RCC 7860 (cell line): Measurements from ENCODE around the gene DTX2.
"Not testable (repeated sequence)": the region's sequence is repeated elsewhere in the genome, so short reads cannot be mapped to it uniquely, and the experiment has no call there.

ENCODE experiments used
- DNase-seq: peaks from one replicate; pipeline ENCODE4 v3.0.0-alpha.2; 2015; ENCODE audit warnings: low spot score
- FAIRE-seq: peaks from 2 replicates; lab custom pipeline; 2012; peaks lifted over from hg19 to GRCh38; lab: Jason Lieb, UNC

DTX2 gene

DNA sequence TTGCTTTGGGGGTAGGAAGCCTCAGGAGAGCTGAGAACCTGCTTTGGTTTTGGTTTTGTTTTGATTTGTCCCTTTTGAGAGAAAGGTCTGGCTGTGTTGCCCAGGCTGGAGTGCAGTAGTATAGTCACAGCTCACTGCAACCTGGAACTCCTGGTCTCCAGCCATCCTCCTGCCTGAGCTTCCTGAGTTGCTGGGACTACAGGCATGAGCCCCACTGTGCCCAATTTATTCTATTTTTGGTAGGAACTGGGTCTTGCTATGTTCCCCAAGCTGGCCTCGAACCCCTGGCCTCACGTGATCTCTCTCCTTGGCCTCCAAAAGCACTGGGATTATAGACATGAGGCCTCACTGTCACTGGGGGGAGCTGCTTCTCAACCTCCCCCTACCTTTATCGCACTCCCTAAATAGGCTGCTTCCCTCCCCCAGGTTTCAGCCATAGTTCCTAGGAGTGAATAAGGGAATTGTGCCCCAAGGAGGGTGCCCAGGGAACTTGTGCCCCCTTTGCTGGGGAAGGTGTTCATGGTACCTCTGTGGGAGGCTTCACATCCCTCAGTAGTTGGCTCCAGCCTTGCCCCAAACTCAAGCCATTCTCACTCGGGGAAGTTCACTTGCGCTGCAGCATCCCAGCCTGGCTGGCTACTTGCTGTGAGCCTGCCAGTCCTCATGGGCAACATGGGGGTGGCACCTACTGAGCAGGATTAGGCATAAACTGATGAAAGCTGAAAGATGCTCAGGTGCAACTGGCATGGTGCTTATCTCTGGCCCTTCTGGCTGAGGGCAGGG, 18.7 kb upstream of the DTX2 start:
- not testable (repeated sequence) for FAIRE-seq, DNase-seq

DNA sequence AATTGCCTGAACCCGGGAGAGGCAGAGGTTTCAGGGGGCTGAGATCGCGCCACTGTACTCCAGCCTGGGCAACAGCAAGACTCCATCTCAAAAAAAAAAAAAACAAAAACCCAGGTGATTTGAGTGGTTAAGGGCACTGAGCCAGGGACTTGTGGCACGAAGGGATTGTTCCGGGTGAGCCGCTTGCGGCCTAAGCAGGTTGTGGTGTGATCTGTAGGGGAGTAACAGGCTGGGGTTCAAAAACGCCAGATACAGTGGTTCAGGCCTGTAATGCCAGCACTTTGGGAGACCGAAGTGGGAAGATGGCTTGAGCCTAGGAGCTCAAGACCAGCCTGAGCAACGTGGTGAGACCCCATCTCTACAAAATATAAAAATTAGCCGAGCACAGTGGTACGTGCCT, 17.7 kb upstream of the DTX2 start:
- FAIRE-seq, result peak; percentile 91
- DNase-seq, result not testable (repeated sequence)

DNA sequence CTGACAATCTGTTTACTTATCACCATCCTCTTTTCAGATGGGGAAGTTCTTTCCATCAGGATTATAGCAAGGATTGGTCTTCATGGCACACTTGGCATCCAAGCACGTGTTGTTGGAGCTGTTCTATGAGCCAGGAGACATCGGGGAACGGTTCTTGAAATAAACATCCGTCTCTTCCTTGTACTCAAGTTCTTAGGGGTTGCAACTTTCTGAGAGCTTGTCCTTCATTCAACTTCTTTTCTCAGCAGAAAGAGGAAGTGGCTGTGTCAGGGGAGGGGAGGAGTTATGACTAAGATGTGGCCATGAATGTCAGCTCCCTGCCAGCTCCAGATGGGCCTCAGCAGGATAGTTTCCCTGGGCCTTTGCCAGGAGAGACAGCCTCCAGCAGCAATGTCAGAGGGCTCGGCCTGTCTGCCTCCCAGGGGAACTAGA, 15.9 kb upstream of the DTX2 start:
- FAIRE-seq, result peak; percentile 98
- DNase-seq, result peak; percentile 75

DNA sequence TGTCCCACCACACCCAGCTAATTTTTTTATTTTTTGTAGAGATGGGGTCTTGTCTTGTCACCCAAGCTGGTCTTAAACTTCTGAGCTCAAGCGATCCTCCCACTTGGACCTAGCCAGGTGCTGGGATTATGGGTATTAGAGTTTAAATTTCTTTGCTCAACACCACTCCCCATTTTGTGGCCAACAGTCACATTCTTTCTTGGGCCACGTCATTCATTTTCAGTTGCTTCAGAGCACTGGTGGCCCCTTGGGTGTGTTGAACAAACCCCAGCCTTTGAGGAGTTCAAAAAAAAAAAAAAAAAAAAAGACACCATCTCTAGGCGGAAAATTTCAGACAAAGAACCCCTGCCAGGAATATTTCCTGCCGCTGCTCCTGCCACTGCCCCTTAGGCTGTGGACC, 4.5 kb upstream of the DTX2 start:
- DNase-seq, result not testable (repeated sequence)
- peak; percentile 87 for FAIRE-seq

DNA sequence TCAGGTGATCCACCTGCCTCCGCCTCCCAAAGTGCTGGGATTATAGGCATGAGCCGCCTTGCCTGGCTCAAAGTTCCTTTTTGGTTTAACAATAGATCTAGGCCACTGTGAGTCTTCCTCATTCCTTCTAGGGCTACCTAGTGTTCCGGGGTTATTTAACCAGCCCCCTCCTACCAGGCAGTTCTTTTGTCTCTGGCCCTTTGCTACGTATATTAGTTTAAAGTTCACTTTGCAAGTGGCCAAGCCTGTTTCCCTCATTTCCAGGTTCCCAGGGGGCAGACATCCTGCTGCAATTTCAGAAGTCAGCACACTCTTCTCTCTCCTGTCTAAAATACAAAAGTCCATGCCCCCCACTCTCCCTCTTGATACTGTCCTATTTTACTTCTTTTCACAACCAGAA, 3.0 kb upstream of the DTX2 start:
- DNase-seq, FAIRE-seq: not testable (repeated sequence)

DNA sequence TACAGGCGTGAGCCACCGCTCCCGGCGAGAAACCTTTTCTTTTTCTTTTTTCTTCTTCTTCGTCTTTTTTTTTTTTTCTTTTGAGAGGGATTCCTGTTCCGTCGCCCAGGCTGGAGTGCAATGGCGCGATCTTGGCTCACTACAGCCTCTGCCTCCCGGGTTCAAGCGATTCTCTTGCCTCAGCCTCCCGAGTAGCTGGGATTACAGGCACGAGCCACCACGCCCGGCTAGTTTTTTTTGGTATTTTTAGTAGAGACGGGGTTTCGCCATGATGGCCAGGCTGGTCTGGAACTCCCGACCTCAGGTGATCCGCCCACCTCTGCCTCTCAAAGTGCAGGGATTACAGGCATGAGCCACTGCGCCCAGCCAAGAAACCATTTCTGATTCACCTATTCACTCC, 742 bp upstream of the DTX2 start:
- not testable (repeated sequence) for DNase-seq, FAIRE-seq

DNA sequence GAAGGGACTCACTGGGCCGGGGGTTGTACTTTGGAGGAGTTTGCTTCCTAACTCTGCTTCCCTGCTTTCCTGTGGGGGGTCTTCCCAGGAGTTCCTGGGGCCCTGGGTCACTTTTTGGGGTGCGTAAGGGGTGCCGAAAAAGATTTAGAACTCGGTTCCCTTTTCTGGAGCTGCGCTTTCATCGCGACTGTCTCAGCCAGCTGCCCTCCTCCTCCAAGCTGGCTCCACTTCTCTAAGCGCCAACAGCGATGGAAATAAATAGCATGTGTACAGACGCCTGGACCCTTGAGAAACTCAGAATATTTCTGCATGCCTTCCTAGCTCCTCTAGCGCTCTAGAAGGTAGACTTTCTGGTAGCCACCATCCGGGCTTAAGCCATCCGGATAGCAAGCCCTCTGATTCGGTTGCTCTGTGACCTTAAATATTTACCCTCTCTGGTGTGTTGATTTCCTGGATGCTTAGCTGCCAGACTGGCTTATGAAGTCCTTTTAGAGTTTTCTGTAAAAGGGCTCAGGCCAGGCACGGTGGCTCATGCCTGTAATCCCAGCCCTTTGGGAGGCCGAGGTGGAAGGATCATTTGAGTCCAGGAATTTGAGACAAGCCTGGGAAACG, 868 bp downstream of the DTX2 start:
- FAIRE-seq, DNase-seq: not testable (repeated sequence)

DNA sequence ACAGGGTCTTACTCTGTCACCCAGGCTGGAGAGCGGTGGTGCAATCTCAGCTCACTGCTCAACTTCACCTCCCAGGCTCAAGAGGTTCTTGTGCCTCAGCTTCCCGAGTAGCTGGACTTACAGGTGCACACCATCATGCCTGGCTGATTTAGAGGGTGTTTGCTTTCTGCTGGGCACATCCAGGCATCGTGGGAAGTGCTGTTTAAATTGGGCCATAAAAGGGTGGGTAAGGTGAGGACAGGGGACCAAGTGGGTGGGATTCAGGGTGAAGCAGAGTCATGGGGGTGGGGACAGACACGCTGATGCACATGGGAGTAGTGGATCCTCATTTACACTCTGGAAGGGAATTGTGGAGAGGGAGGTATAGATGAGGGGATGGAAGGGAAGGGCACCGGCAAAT, 3.5 kb downstream of the DTX2 start:
- not testable (repeated sequence) for DNase-seq, FAIRE-seq

DNA sequence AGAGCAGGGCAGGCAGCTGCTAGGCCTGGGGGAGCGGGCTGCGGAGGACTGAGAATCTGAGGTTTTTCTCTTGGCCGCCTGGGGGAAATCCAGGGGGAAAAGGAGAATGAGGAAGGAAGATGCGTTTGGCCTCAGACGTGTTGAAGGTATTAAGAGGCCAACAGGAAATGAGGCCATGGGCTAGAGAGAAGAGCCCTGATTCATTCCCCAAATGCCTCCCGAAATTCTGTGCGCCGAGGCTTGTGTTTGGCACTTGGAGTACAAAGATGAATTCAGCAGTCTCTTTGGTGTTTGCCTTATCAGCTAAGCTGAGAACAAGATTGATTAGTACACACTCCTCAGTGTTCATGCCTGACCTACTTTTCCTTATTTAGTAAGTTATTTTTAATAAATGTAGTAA, 4.4 kb downstream of the DTX2 start:
- not testable (repeated sequence) for DNase-seq, FAIRE-seq

DNA sequence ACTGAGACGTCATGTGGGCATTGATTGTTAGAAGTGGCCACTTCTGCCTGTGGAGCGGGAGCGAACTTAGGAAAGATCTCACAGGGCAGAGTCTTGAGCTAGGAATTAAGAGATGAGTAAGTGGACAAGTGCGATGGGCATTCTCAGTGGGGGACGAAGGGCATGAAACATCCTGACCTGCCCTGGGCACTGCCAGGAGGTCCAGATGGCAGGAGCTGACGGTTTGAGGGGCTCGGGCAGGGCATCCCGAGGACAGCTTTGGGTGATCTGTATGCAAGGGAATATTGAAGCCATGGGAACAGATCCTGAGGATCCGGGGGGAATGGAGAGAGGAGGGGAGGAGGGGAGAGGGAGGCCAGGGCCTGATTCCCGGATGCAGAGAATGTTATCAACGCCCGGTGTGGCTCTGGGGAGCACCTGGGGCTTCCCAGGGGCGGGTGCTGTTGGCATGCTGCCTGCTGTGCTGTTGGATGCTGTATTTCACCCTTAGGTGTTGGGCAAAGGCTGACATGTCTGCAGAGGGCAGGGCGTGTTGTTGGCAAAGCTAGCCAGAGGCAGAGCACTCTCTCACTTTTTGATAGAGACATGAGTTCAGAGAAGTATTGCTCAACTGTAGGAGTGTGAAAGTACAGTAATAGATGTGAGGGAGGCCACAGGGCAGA, 6.4 kb downstream of the DTX2 start:
- peak; percentile 29 for DNase-seq
- not testable (repeated sequence) for FAIRE-seq

DNA sequence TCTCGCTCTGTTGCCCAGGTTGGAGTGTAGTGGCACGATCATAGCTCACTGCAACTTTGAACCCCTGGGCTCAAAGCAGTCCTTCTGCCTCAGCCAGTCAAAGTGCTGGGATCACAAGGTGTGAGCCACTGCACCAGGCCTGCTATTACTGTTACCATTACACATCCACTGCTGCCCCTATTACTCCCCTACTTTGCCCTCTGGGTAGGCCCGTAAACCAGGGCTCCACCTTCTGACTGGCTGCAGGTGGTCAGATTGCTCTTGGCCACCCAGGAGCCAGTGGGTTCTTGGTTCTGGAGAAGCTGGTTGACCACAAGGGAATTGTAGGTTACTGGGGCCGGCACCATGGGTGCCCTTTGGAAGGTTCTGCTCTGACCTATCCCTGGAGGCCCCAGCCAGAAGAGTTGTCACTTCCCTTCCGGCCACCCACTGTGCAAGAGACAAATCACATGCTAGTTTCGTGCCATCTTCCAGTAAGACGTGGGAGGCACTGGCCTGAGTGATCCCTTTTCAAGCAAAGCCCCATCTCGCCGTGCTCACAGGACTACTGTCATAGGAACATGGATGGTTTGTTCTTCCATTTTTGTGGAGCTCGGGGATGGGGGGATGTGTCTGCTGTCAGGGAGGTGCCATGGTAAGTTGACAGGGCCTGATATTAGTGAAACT, 10.2 kb downstream of the DTX2 start:
- DNase-seq, FAIRE-seq: not testable (repeated sequence)

DNA sequence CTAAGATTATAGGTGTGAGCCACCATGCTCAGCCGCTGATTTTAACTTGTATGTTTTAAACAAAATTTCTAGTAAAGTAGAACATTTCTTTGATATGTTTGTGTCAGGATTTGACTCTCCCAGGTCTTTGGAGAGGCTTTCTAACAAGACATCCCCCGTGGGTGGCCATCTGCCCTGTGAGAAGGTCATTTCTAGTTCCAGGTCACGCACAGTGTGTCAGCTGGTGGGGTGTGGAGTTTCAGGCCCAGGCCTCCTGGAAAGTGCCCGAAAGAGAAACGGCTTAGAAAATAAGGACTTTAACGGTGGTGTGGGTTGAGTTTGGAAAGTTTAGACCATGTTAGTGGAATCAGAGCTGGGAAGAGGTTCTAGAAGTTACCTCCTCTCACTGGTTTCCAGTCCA, 11.6 kb downstream of the DTX2 start:
- not testable (repeated sequence) for DNase-seq, FAIRE-seq

DNA sequence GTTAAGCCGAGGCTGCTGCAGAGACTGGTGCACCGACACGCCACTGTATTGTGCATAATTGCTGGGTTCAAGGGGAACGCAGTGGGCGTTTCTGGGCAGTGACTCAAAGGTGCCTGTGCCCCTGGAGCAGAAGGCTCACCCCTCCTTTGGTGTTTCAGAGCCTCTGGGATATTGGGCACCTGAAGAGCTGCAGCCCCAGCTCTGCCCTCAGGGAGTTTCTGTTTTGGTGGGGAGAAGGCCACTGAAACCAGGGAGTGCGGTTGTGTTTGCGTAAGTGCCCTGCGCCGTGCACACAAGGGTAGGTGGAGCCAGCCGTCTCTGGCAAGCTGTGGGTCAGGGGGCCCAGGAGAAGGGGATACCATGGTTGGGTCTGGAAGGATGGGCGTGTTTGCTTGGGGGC, 14.8 kb downstream of the DTX2 start:
- not testable (repeated sequence) for DNase-seq, FAIRE-seq

DNA sequence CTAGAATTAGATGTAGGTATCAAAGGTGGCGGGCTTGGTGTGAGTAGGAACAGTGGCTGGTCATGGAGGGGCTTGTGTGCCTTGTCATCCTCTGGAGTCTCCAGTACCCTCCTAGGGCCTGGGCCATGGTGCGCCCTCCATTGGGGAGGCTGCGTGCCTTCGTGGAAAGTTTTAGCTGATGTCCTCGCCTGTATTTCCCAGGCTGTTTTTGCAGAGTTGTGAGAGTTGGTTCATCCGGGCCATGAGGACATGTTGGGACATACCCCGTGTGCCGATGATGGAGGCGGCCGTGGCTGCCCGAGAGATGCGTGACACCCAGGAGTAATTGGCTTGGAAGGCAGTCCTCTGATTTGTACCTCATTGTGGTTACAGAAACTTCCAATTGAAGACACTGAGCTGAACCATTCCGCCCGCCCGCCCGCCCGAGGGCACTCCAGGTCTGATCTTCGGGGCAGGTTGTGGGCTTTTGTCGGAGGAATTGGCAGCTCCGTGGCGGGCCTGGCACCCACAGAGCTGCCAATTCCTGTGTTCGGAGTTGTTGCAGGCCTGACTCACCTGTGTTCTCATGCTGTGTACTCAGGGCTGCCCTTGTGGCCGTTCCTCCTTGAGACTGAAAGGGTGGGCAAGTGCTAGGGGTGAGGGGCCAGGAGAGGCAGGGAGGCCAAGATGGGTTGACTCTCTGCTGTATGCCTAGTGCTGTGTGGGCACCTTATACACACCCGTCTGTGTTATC, 15.4 kb downstream of the DTX2 start:
- FAIRE-seq, DNase-seq: not testable (repeated sequence)

DNA sequence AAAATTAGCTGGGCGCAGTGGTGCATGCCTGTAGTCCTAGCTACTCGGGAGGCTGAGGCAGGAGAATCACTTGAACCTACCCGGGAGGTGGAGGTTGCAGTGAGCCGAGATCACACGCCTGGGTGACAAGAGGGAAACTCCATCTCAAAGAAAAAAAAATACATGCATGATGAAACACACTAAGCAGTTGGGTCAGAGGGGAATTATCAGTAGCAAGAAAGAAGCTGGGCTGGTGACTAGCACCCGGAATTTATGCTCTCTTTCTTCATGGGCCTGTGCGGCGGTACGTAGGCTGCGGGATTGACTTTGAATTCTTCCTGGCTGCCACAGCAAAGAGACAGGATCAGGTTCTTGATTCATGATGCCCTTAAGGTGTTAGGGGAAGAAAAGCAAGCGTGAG, 18.1 kb downstream of the DTX2 start:
- not testable (repeated sequence) for DNase-seq, FAIRE-seq

DNA sequence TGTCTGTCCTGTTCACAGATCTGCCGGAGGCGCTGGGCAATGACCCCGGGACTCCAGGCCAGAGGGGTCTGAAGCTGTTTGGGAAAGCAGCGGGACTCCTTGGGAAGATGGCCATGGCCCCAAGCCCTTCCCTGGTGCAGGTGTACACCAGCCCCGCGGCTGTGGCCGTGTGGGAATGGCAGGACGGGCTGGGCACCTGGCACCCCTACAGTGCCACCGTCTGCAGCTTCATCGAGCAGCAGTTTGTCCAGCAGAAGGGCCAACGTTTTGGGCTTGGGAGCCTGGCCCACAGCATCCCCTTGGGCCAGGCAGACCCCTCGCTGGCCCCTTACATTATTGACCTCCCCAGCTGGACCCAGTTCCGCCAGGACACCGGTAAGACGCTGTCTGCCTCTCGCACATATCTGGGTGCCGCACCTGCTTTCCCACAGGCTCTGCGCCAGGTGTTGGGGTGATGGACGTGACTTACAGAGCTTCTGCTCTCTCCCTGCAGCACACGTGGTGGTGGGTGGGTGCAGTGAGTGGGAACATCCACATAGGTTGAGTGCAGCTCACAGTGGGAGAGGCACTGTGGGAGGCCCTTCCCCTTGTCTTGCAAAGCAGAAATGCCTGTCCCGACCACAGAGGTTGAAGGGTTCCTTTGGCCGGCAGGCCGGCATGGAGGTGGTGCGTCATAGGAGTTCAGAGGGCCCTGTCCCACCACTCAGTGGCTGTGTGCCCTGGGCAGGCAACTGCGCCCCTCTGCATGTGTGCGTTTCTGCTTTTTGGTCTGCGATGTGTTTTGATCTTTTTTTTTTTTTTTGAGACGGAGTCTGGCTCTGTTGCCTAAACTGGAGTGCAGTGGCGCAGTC, 19.1 kb downstream of the DTX2 start:
- not testable (repeated sequence) for DNase-seq, FAIRE-seq

DNA sequence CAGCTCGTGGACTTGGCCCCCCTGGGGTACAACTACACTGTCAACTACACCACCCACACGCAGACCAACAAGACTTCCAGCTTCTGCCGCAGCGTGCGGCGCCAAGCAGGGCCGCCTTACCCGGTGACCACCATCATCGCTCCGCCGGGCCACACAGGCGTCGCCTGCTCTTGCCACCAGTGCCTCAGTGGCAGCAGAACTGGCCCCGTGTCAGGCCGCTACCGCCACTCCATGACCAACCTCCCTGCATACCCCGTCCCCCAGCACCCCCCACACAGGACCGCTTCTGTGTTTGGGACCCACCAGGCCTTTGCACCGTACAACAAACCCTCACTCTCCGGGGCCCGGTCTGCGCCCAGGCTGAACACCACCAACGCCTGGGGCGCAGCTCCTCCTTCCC, 21.2 kb downstream of the DTX2 start:
- DNase-seq, FAIRE-seq: not testable (repeated sequence)

DNA sequence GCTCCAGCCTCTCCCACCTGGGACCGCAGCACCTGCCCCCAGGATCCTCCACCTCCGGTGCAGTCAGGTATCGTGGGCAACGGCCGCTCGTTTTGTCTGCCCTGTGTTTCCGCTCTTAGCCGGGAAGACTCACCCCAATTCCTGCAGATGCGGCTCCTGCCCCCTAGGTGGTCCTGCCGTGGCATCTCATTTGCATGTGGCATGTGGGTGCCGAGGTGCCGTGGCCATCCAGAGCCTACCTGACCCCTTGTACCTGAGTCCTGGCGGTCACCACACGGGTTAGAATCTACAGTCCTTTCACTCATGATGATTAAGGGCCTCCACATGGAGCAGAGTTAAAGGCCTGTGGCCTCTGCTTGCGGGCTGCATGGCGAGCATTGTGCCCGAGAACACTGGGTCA, 21.6 kb downstream of the DTX2 start:
- DNase-seq, FAIRE-seq: not testable (repeated sequence)

DNA sequence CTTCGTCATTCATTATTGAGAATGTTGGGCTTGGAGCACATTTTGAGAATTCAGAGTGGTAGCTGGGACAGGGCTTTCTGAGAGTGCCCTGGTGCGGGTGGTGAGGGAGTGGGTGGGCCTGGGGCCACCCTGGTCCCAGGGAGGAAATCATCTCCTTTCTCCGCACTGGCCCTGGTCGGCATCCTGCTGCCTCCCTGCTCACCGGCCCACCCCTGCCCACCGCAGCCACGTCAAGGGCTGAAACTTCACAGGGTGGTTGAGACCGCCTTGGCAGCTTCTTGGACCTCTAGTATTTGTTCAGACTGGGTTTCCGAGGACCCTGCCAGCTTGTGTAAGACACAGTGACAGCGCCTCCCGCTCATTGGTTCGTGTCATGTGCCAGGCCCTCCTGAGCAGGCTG, 22.9 kb downstream of the DTX2 start:
- not testable (repeated sequence) for DNase-seq, FAIRE-seq
